GM19467 (cell line): ENCODE data around the gene KRTAP10-11.

Source experiments
- ATAC-seq: cut with Tn5 transposase; IDR thresholded peaks from one replicate; pipeline ENCODE4 v1.9.1; 2021; ENCODE audit warnings: mild to moderate bottlenecking, moderate library complexity; ENCODE audit not compliant: unreplicated experiment

The KRTAP10-11 gene

DNA sequence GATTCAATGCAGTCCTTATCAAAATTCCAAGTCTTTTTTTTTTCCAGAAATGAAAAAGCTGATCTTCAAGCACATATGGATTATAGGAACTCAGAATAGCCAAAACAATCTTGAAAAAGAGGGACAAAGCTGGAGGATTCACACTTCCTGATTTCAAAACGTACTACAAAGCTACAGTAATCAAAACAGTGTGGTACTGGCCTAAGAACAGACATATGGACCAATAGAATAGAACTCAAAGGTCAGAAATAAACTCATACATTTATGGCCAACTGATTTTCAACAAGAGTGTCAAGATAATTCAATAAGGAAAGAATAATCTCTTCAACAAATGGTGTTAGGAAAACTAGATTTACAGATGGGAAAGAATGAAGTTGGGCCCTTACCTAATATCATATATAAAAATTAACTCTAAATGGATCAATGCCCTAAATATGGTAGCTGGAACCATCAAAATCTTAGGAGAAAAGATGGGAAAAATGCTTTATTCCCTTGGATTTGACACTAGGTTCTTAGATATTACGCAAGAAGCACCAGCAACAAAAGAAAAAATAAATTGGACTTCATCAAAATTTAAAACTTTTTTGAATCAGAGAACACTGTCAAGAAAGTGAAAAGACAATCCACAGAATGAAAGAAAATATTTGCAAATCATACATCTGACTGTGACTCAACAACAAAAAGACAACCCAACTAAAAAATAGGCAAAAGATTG lies 46.7 kb downstream of the KRTAP10-11 start:
- no peak for ATAC-seq

DNA sequence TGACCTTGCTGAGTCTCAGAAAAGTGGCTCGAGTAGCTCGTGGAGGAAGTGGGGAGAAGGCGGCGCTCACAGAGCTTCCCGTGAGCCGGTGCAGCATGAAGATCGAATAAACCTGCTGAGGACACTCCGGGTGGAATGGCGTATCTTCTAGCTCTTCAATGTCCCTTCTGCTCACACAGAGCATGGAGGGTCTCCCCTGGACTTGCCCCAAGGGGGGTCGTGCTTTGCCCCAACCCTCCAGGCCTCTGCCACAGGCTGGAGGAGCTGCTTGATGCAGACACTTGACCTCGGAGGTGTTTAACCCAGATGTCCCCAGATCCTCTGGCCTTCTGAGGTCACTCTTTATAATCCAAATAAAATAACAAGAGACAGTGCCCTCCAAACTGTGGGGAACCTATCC lies 48.6 kb downstream of the KRTAP10-11 start:
- ATAC-seq, result no peak

DNA sequence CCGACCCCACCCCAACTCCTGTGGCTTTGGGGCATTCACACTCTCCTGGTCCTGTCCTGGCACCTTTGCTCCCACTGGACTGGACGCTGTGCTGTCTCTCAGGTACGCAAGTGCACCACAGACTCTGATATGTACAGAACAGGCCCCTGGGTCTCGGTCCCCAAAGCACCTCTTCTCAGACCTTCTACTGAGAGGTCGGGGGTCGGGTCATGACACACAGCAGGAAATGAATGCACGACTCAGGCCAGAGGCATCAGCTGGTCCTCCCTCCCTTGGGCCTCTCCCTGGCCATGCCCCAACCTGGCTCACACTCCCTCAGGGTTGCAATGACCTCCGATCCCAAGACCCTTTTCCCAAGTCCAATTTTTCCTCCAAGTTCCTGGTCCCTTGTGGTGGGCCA lies 49.0 kb downstream of the KRTAP10-11 start:
- ATAC-seq, result no peak

DNA sequence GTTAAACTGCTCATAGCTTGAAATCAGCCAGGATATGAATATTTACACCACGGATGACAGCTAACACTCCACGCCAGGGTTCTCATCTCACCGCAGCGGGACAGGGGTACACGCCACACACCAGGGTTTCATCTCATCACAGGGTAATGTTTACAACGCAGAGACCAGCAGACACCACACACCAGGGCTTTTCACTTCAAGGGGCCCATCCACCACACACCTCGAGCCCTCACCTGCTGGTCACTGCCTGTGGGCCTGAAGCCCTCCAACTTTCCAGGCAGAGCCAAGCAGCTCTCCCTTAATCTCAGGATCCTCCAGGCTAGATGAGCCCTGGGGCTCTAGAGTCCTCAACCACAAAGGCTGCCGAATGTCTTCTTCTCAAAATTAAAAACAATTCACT lies 49.4 kb downstream of the KRTAP10-11 start:
- ATAC-seq, result no peak

DNA sequence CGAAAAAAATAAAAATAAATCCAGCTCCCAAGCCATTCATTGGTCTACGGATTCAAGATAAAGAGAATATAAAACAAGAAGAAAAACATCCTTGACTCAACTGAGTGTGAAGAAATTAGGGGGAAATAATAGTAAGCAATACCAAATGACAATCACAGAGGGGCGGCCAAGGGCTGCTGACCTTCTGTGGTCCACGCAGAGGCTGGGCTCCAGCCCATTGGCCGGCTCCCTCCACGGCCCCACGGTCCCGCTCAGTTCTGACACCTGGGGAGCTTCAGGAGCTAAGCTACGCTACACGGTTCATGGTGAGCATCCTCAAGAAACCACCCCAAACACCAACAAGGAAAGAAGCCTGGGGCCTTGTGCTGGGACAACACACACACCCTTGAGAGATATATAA lies 50.4 kb downstream of the KRTAP10-11 start:
- ATAC-seq, result no peak
